Spinal cord (tissue), 10 donors: ENCODE data around the gene TESMIN. TPM values are rescaled to one million over a fixed set of nuclear protein-coding genes. Genes with fewer than 3 reads are reported as not detected.

Experiments used
- DNase-seq, 6 donors: peaks; one replicate each; pipeline versions ENCODE4 v3.0.0 to v3.0.0-alpha.2; 2013 to 2015; ENCODE audit warnings: low spot score in 6 of 6, low read depth in 4 of 6
- H3K27ac ChIP-seq: one replicate; pipeline ENCODE4 v1.5.1; 2013; ENCODE audit warnings: low read depth, low read length, control low read depth
- H3K27me3 ChIP-seq: one replicate; pipeline ENCODE4 v1.6.1; 2013; ENCODE audit warnings: low read length; ENCODE audit not compliant: control insufficient read depth, insufficient read depth
- H3K36me3 ChIP-seq: one replicate; pipeline ENCODE4 v1.6.1; 2013; ENCODE audit warnings: low read length; ENCODE audit not compliant: control insufficient read depth, insufficient read depth
- H3K4me1 ChIP-seq: one replicate; pipeline ENCODE4 v1.6.1; 2013; ENCODE audit warnings: low read length; ENCODE audit not compliant: control insufficient read depth, insufficient read depth
- H3K4me3 ChIP-seq: one replicate; pipeline ENCODE4 v1.5.1; 2013; ENCODE audit warnings: low read depth, low read length, control low read depth
- H3K9me3 ChIP-seq: one replicate; pipeline ENCODE4 v1.6.1; 2013; ENCODE audit warnings: low read length; ENCODE audit not compliant: control insufficient read depth, insufficient read depth
- WGBS: methylation state at CpG from one replicate; pipeline ENCODE4 v1.1.5; 2013; ENCODE audit warnings: missing lambda C conversion rate; ENCODE audit not compliant: insufficient coverage; 5-methylcytosine and 5-hydroxymethylcytosine counted together
- polyA plus RNA-seq, 2 donors: library from polyadenylated mRNA; unstranded; fragments of 120-200 nt; gene quantifications; one replicate each; pipeline ENCODE4 v1.2.1, GENCODE V29; 2013; ENCODE audit not compliant: insufficient read length in 2 of 2
- total RNA-seq, 2 donors: library from RNA; depleted of rRNA in 1 of 2; stranded (reverse); fragments of 120-200 nt in 1 of 2; fragments of >200 nt in 1 of 2; gene quantifications; one replicate each; pipeline versions ENCODE4 v1.2.3 to v1.2.4, GENCODE V29; 2013 to 2014
- donor health status: healthy.

Gene TESMIN
- total and polyA plus RNA-seq, 4 donors = 1.5 to 8.8 (median 5.5) TPM

- H3K4me1 ChIP-seq = no peaks in the 10 kb centered on the region
- no peak overlapping the region for H3K27ac ChIP-seq
These were observed 52.3 kb downstream of the TESMIN start for GRCh38 chr11:68698993-68699392.

GRCh38 chr11:68695531-68695930 lies 55.8 kb downstream of the TESMIN start:
- WGBS = 89% methylated on average over 1 of the region's 2 CpGs
- Histone ChIP-seq H3K9me3 (peaks cover 3% of the 10 kb centered on the region), H3K36me3 (no peaks in the 10 kb centered on the region), H3K27me3 (peaks cover 6% of the 10 kb centered on the region), H3K4me3 (no peak overlapping the region), H3K27ac (no peak overlapping the region), H3K4me1 (no peaks in the 10 kb centered on the region)
- no peak for DNase-seq

More at GRCh38 chr11:68698993-68699392, 52.3 kb downstream of the TESMIN start:
- Histone ChIP-seq H3K4me3 (no peak overlapping the region), H3K36me3 (no peaks in the 10 kb centered on the region), H3K27me3 (peaks cover 3% of the 10 kb centered on the region), H3K9me3 (peaks cover 3% of the 10 kb centered on the region)
- WGBS = no CpG with 5 or more reads among the region's 2 CpGs
- no peak for DNase-seq

- no peak for DNase-seq
- Histone ChIP-seq H3K27ac (no peak overlapping the region), H3K4me3 (no peak overlapping the region), H3K4me1 (no peaks in the 10 kb centered on the region), H3K36me3 (no peaks in the 10 kb centered on the region), H3K27me3 (peaks cover 13% of the 10 kb centered on the region), H3K9me3 (peaks cover 3% of the 10 kb centered on the region)
- WGBS = 49% methylated on average over 3 of the region's 5 CpGs
These were observed 56.7 kb downstream of the TESMIN start for GRCh38 chr11:68694431-68695297.

- no peak overlapping the region for H3K4me3 ChIP-seq
- WGBS = 95% methylated on average over 6 of the region's 10 CpGs
- no peak for DNase-seq
- H3K27me3 ChIP-seq = peaks cover 17% of the 10 kb centered on the region
- no peaks in the 10 kb centered on the region for H3K36me3 ChIP-seq
- H3K9me3 ChIP-seq = no peaks in the 10 kb centered on the region
- no peak overlapping the region for H3K27ac ChIP-seq
- H3K4me1 ChIP-seq = no peaks in the 10 kb centered on the region
These were observed 57.8 kb downstream of the TESMIN start for GRCh38 chr11:68693484-68693882.

GRCh38 chr11:68692871-68693483 lies 58.3 kb downstream of the TESMIN start:
- 90% methylated on average over 15 of the region's 15 CpGs for WGBS
- Histone ChIP-seq H3K36me3 (peaks cover 2% of the 10 kb centered on the region), H3K27me3 (peaks cover 17% of the 10 kb centered on the region), H3K27ac (no peak overlapping the region), H3K4me3 (no peak overlapping the region), H3K9me3 (no peaks in the 10 kb centered on the region), H3K4me1 (no peaks in the 10 kb centered on the region)
- DNase-seq = no peak

- peaks cover 3% of the 10 kb centered on the region for H3K36me3 ChIP-seq
- H3K27me3 ChIP-seq = peaks cover 20% of the 10 kb centered on the region
- H3K4me1 ChIP-seq = no peaks in the 10 kb centered on the region
- H3K27ac ChIP-seq = no peak overlapping the region
- no peak overlapping the region for H3K4me3 ChIP-seq
- no peaks in the 10 kb centered on the region for H3K9me3 ChIP-seq
- no peak for DNase-seq
- 95% methylated on average over 9 of the region's 10 CpGs for WGBS
These were observed 59.2 kb downstream of the TESMIN start for GRCh38 chr11:68692115-68692514.

GRCh38 chr11:68691402-68691784 lies 59.9 kb downstream of the TESMIN start:
- Histone ChIP-seq H3K9me3 (no peaks in the 10 kb centered on the region), H3K27me3 (peaks cover 26% of the 10 kb centered on the region), H3K27ac (no peak overlapping the region), H3K36me3 (peaks cover 3% of the 10 kb centered on the region), H3K4me1 (no peaks in the 10 kb centered on the region), H3K4me3 (no peak overlapping the region)
- no peak for DNase-seq
- 91% methylated on average over 6 of the region's 9 CpGs for WGBS

GRCh38 chr11:68690671-68691401 lies 60.5 kb downstream of the TESMIN start:
- no peaks in the 10 kb centered on the region for H3K4me1 ChIP-seq
- no peak overlapping the region for H3K4me3 ChIP-seq
- H3K27ac ChIP-seq = no peak overlapping the region
- H3K36me3 ChIP-seq = peaks cover 3% of the 10 kb centered on the region
- no peak for DNase-seq
- peaks cover 29% of the 10 kb centered on the region for H3K27me3 ChIP-seq
- WGBS = 54% methylated on average over 6 of the region's 16 CpGs
- H3K9me3 ChIP-seq = no peaks in the 10 kb centered on the region

GRCh38 chr11:68689737-68690625 lies 61.3 kb downstream of the TESMIN start:
- H3K4me3 ChIP-seq = no peak overlapping the region
- H3K27me3 ChIP-seq = peaks cover 37% of the 10 kb centered on the region
- peaks cover 4% of the 10 kb centered on the region for H3K4me1 ChIP-seq
- DNase-seq = no peak
- no peaks in the 10 kb centered on the region for H3K9me3 ChIP-seq
- H3K27ac ChIP-seq = no peak overlapping the region
- WGBS = 67% methylated on average over 12 of the region's 14 CpGs
- peaks cover 3% of the 10 kb centered on the region for H3K36me3 ChIP-seq
